ENCODE measurements around the gene IKBKE.

IKBKE gene

GRCh38 chr1:206512851-206513180 is 42.5 kb downstream of the IKBKE start:
- Histone ChIP-seq H3K27ac (no peak overlapping the region), H3K4me3 (ENCODE audit: low read depth in 1 of 2, low read length in 1 of 2) (no peak overlapping the region), H3K27me3 (peaks cover 55% of the 10 kb centered on the region), H3K4me1 (ENCODE audit: control insufficient read depth in 1 of 2, insufficient read depth in 1 of 2, low read depth in 1 of 2, low read length in 1 of 2) (peaks cover 31 to 35% of the 10 kb centered on the region in 2 experiments), H3K36me3 (no peaks in the 10 kb centered on the region), H3K9me3 (no peaks in the 10 kb centered on the region)
- no peak for TF ChIP-seq CTCF (IDR thresholded peaks at IDR 0.05)

- TF ChIP-seq CTCF (IDR thresholded peaks at IDR 0.05): no peak
- Histone ChIP-seq H3K36me3 (no peaks in the 10 kb centered on the region), H3K4me3 (ENCODE audit: low read depth in 1 of 2, low read length in 1 of 2) (no peak overlapping the region), H3K9me3 (no peaks in the 10 kb centered on the region), H3K4me1 (ENCODE audit: control insufficient read depth in 1 of 2, insufficient read depth in 1 of 2, low read depth in 1 of 2, low read length in 1 of 2) (peaks cover 28 to 29% of the 10 kb centered on the region in 2 experiments), H3K27me3 (peaks cover 55% of the 10 kb centered on the region), H3K27ac (no peak overlapping the region)
Observed at GRCh38 chr1:206513312-206514111, 43.2 kb downstream of the IKBKE start.

DNA sequence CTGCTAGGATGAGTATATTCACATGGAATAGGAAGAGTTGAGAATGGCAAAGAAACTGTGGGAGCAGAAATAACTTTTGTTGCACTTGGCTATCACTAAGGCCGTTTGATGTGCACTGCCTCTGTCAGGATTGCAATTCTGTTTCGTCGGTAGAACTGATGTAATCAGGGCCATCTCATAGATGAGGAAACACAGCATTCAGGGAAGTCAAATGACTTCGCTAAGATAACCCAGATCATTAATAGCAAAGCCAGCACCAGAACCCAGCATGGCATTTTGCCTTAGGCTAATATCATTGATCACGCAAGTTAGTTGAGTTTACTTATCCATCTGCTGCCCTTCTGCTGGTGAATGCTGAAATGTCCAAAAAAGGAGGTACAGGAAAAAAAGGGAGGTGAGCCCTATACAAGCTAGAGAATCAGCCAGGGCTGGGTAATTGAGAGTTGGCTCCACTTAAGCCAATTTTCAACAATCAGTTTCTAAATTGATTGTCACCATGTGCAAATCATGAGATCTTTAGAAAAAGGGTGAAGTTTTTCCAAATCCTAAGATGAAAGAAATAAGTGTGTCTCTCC is 44.6 kb downstream of the IKBKE start:
- peak overlapping the region in 1 of 2 experiments; percentile 30 for H3K4me3 ChIP-seq (ENCODE audit: low read depth in 1 of 2, low read length in 1 of 2)
- no peaks in the 10 kb centered on the region for H3K36me3 ChIP-seq
- no peak for TF ChIP-seq CTCF (IDR thresholded peaks at IDR 0.05)
- peak overlapping the region; percentile 72 for H3K27ac ChIP-seq
- no peaks in the 10 kb centered on the region for H3K9me3 ChIP-seq
- H3K4me1 ChIP-seq (ENCODE audit: control insufficient read depth in 1 of 2, insufficient read depth in 1 of 2, low read depth in 1 of 2, low read length in 1 of 2): peaks cover 28 to 29% of the 10 kb centered on the region in 2 experiments
- H3K27me3 ChIP-seq: peaks cover 51% of the 10 kb centered on the region

DNA sequence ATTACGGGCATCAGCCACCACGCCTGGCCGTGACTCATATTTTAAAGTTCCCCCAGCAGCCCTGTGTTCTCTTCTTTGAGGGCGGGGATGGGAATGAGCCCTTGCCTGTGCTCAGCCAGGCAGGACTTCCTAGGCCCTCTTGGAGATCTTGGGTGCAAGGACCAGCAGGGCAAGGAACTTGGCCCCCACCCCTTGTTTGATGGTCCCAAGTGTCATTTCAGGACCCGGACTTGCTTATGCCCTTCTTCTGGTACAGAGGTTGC is 46.4 kb downstream of the IKBKE start:
- peaks cover 39% of the 10 kb centered on the region for H3K27me3 ChIP-seq
- no peaks in the 10 kb centered on the region for H3K9me3 ChIP-seq
- TF ChIP-seq CTCF (IDR thresholded peaks at IDR 0.05): no peak
- peaks cover 28 to 29% of the 10 kb centered on the region in 2 experiments for H3K4me1 ChIP-seq (ENCODE audit: control insufficient read depth in 1 of 2, insufficient read depth in 1 of 2, low read depth in 1 of 2, low read length in 1 of 2)
- H3K4me3 ChIP-seq (ENCODE audit: low read depth in 1 of 2, low read length in 1 of 2): no peak overlapping the region
- H3K27ac ChIP-seq: peak overlapping the region; percentile 72
- no peaks in the 10 kb centered on the region for H3K36me3 ChIP-seq

DNA sequence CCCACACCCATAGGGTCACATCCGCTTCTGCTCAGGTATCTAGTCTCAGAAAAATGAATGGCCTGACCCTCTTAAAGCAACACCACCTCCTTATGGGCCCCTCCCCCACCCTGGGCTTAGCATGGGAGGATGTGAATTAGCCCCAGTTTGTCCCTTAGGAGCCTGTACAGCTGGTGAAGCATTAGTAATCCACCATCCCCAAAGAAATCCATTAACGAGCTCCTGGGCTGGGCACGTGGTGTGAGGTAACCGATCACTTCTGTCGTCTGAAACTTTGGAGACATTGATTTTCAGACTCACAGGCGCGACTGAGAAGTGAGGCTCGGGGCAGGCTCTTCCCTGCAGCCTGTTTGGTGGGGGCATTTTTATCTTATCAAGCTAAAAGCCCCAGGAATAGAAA is 47.5 kb downstream of the IKBKE start:
- H3K4me1 ChIP-seq (ENCODE audit: control insufficient read depth in 1 of 2, insufficient read depth in 1 of 2, low read depth in 1 of 2, low read length in 1 of 2): peaks cover 28 to 29% of the 10 kb centered on the region in 2 experiments
- no peak overlapping the region for H3K27ac ChIP-seq
- no peak overlapping the region for H3K4me3 ChIP-seq (ENCODE audit: low read depth in 1 of 2, low read length in 1 of 2)
- H3K9me3 ChIP-seq: no peaks in the 10 kb centered on the region
- H3K36me3 ChIP-seq: no peaks in the 10 kb centered on the region
- H3K27me3 ChIP-seq: peaks cover 27% of the 10 kb centered on the region
- no peak for TF ChIP-seq CTCF (IDR thresholded peaks at IDR 0.05)
